GM19452 (cell line): ENCODE measurements around the gene GPRC5A.

Experiments
- ATAC-seq: cut with Tn5 transposase; IDR thresholded peaks from one replicate; pipeline ENCODE4 v1.9.1; 2021; ENCODE audit not compliant: unreplicated experiment

Gene GPRC5A

DNA sequence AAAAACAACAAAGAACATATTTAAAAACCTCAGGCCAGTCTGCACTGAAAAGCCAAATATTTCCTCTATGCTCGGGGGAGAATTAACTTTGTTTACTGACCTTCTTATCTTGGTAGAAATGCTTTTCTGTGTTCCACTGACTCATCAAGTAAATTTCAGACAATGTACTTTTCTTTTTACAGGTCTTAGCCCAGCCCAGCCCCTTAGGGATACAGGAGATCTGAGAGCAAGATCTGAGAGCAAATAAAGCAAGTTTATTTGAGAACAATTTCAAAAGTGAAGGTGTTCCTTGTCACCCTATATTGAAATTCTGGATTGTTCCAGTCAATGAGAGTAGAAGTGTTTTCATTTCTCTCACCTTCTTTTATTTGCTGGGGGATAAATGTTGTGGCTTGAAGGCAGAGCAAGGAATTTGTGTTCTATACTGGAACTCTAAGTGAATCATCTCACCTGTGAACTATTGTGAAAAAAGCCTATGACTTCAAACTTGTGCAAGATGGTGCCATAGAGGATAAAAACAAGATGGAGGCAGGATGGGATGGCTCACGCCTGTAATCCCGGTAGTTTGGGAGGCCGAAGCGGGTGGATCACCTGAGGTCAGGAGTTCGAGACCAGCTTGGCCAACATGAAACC lies 7.9 kb upstream of the GPRC5A start:
- no peak for ATAC-seq

DNA sequence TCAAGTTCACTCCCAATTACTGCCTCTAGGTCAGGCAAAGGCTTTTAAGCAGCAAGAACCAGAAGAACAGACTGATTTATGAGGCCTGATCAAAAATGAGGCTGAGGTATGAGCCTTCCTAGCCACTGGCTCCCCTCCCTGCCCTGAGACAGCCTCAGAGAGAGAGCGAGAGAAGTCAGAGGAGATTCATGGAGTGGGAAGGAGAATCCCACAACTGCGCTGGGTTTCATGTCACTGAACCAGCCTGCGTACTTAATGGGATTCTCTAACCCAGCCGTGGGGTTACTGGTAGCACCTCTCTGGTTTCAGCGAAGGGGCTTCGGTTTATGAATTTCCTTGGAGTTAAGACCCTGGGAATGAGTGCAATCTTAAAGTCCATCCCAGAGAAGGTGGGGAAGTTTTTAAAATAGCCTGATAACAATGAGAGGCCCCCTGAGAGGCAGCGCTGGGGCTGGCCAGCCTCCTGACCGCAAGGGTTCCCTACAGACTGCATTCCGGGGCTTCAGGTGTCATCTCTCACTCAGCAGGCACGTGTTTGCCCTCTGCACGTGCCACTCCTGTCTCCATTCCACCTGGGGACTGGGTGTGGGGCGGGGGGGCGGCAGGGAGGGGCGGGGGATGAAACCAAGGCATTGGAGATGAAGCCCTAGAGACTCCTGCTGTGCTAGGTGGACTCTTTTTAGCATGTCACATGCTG lies 6.1 kb upstream of the GPRC5A start:
- no peak for ATAC-seq

DNA sequence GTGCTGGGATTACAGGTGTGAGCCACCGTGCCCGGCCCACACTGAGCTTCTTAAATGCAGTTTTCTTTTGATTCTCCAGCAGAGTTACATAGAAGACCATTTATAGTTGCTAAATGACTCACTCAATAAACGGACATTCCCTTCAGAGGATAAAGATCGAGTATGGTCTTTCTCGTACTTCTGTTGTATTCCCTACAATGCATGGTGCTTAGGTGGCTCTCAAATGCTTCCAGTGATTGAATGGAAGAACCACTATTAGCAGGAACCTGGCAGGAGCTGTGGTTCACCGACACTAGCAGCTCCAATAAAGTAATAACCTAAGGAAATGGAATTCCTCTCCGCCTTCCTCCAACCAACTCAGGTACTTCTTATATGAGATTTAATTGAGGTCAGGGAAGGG lies 3.9 kb upstream of the GPRC5A start:
- no peak for ATAC-seq

DNA sequence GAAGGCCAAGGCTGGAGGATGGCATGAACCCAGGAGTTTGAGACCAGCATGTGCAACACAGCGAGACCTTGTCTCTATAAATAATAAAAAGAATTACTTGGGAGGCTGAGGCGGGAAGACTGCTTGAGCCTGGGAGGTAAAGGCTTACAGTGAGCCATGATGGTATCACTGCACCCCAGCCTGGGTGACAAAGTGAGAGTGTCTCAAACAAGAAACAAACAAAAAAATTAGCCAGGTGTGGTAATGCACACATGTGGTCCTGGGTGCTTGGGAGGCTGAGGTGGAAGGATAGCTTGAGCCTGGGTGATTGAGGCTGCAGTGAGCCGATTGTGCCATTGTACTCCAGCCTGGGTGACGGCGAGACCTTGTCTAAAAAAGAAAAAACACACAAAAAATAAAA lies 1.7 kb upstream of the GPRC5A start:
- ATAC-seq = no peak

DNA sequence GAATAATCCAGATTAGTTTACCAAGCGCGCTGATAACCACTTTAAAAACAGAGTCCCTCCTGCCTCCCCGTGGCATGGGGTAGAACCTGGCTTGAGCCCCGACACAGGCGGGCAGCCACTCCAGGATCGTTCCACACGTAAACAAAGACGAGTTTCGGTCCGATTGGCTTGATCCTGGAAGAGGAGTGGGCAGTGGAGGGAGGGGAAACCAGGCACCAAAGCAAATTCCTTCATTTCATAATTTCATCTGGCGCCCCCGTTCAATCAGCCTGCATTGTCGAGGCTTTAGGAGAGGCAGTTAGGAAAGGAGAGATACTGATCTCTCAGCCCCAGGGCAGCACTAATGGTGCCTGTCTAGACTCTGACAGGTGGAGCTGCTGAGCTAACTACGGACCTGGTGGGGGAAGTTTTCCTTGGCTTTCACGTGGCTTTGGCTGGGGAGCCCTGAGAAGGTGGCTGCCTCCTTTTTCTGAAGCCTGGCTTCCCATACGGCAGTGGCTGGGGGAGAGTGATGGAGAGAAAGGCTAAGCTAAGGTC lies 751 bp upstream of the GPRC5A start:
- no peak for ATAC-seq

DNA sequence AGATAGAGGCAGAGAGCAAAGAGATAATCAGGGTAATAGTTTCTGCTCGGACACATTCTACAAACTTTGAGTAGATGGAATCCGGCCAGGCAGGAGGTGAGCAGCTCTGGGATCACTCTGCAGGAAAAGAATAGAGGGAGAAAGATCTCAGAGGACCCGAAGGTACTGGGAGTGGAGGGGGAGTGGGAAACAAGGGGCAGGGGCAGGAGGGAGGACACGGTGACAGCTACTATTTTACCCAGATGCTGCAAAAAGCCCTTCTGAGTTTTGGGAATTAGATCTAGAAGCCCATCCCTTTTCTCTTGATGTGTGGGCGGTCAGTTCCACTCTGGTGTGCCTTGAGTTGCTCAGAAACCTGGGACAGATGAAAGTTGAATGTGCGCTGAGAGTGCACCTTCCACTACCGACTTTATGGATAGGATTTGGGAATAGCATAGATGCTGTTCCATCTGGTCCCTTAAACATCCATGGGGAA lies 556 bp downstream of the GPRC5A start:
- ATAC-seq = no peak

DNA sequence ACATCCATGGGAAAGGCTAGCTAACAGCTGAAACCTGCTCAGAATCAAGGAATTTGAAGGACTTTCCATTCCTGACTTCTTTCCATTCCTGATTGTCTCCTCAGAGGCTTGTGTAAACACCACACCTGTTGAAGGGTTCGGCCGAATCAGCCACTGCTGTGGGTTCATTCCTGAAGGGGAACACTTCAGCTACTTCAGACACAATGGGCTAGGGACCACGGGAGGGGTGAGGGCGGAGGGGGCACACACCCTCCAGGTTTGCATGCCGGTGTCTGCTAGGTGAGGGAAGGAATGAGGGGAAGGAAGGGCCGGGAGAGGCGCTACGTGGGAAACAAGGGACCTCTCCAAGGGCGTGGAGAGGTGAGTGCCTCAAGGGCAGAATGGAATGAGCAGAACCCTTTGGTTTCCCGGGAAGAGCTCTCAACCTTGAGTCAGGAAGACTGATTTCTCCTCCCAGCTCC lies 1.3 kb downstream of the GPRC5A start:
- no peak for ATAC-seq

DNA sequence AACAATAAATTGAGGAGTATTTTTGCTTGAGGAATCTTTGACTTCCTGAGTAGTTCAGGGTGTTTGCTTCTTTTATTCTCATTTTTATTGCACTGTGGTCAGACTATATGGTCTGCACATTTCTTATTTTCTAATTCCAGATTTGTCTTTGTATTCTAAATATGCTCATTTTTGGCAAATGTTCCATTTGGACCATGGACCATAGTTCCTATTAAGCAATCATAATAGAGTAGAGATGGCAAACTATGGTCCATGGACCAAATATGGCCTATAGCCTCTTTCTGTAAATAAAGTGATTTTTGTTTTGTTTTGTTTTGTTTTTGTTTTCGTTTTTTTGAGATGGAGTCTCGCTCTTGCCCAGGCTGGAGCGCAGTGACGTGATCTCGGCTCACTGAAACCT lies 2.1 kb downstream of the GPRC5A start:
- no peak for ATAC-seq

DNA sequence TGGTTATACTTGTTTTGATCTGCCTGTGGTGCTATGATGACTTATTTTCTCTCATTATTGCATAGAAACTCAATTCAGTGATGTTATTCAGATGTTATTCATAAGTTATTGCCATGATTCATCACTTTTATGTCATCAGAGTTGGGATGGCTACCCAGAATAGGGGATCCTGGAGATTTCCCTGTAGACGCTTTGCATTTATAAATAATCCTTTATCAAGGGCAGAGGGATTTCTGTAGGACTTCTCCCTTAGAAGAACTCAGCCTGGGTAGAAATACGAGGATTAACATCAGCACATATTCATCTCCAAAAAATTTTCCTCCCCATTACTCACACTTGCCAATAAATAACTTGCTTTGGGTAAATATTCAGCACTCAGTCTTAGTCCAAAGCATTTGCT lies 4.9 kb downstream of the GPRC5A start:
- ATAC-seq = no peak

DNA sequence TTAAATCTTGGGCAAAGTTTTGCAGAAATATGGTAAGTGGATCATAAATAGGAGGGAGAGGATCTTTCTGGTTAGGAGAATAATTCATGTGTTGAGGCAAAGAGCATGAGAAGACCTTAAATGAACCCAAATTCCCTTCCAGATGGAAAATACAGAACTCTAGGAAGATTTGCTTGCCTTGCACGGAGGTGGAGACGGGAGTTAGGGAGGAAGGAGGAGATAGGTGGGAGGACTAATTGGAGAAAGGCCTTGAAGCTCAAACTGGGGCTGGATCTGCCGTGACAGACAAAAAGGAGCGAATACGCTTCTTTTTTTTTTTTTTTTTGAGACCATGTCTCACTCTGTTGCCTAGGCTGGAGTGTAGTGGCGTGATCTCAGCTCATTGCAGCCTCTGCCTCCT lies 5.9 kb downstream of the GPRC5A start:
- ATAC-seq = no peak

DNA sequence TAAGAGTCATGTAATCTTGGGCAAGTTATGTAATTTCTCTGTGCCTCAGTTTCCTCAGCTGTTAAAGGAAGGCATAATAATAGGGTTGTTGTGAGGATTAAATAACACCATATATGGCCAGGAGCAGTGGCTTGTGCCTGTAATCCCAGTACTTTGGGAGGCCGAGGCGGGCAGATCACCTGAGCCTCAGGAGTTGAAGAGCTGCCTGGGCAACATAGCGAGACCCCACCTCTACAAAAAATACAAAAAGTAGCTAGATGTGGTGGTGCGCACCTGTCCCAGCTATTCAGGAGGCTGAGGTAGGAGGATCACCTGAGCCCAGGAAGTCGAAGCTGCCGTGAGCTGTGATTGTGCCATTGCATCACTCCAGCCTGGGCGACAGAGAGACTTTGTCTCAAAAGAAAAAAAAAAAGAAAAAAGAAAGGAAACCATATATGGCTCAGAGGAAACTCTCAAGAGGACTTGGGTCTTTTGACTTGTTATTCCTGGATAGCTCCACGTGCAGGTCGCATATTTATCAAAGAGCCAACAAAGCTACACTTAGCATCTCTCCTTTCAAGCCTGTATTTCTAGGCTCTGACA lies 6.9 kb downstream of the GPRC5A start:
- ATAC-seq = no peak

DNA sequence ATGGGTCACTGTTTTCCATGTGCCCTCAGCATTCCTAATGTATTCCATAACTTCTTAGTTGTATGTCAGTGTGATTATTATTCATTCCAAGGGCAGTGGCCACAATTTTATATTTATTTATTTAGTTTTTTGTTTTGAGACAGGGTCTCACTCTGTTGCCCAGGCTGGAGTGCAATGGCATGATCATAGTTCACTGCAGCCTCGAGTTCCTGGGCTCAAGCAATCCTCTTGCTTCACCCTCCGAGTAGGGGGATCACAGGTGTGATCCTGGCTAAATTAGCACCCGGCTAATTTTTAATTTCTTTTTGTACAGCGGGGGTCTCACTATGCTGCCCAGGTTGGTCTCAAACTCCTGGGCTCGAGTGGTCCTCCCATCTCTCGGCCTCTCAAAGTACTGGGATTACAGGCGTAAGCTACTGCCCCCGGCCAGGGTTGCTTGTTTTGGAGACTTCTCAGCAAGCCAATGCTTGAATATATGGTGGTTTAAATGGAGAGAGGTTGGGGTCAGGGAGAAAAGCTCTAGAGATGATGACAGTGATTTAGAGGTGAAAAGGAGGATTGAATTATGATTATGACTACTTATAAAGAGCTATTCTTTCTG lies 7.6 kb downstream of the GPRC5A start:
- ATAC-seq = no peak

DNA sequence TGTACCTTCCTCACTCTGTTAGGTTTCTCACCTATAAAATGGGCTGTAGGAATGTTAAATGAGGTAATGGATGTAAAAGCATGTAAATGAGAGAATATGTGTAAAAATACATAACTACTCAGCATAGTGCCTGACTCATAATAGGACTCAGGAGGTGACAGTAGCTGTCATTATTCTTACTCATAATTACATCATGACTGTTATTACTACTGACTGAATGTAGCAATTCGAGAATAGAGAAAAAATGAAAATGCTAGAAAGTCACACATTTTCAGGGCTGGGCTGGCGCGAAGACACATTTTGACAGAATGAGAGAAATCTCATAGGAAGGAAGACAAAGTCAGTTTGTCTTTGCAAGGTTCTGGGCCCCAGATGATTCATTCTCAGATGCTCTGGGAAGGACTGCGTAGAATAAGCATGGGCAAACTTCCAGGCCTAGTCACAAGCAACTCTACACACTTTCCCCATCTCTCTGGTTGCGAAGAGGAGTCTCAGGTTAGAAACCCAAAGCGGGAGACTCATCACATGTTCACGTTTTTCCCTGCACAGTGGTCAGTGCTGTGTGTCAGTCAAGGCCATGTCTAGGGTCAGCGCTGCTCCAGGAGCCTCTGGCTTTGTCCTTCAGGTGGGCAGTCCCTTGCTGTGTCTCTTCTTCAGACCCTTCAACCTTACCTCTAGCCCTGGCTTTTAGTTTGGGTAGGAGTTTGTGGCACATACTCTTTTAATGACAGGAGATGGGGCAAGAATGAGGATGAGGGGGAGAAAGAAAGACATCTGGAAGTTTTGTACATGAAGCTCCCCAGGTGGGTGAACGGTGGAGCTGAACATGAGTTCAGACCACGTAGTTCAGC lies 8.4 kb downstream of the GPRC5A start:
- ATAC-seq = peak; percentile 87

DNA sequence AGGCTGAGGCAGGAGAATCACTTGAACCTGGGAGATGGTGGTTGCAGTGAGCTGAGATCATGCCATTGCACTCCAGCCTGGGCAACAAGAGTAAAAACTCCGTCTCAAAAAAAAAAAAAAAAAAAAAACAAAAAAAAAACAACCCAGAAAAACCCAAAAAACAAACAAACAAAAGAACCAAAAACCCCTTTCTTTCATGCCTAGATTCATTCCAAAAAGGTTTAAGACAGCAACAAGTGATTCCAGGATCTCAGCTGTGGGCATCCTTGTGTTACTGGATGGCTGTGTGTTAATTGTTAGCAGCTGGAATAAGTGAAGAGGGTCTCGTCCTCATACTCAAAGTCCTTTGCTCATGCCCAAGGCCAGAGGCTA lies 9.4 kb downstream of the GPRC5A start:
- ATAC-seq = no peak

DNA sequence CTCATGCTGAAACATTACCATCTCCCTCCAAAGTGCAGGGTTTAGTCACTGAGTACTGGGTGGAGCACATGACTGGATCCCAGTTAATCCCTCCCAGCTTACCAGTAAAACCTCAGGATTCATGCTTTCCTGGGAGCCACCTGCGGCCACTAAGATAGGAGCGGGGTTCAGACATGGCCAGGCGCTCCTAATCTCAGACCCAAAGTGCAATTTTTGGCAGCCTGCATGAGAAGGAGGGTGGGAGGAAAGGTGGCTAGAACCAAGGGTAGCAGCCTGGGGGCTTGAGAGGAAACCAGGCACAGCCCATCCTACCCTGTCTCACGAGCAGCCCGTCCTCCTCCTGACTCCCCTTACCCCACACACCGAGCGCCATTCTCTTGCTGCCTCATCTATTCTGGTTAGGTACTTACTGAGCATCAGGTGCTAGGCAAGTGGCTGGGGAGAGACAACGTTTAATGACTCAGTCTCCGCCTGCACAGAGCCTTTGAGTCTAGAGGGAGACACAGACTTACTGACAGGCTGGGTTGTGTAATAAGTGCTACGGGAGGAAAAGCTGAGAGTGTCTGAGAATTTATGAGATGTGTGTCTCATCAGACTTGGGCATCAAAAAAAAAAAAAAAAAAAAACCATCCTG lies 9.9 kb downstream of the GPRC5A start:
- ATAC-seq = no peak

DNA sequence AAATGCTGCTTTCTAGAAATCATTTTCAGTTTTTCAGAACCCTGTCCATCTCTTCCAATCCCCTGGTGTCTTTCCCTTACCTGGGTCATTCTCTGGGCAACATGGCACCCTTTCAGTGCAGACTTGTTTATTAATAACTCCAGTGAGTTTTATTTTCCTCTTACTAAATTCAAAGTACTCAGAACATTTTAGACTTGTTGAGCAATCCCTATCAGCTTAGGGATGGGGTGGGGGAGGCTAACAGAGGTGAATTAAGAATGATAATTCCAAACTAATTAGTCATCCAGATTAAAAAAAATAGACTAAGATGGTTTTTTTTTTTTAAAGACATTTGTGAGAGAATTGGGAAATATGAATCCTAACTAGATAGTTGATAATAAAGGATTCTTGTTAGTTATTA lies 10.7 kb downstream of the GPRC5A start:
- ATAC-seq = no peak

DNA sequence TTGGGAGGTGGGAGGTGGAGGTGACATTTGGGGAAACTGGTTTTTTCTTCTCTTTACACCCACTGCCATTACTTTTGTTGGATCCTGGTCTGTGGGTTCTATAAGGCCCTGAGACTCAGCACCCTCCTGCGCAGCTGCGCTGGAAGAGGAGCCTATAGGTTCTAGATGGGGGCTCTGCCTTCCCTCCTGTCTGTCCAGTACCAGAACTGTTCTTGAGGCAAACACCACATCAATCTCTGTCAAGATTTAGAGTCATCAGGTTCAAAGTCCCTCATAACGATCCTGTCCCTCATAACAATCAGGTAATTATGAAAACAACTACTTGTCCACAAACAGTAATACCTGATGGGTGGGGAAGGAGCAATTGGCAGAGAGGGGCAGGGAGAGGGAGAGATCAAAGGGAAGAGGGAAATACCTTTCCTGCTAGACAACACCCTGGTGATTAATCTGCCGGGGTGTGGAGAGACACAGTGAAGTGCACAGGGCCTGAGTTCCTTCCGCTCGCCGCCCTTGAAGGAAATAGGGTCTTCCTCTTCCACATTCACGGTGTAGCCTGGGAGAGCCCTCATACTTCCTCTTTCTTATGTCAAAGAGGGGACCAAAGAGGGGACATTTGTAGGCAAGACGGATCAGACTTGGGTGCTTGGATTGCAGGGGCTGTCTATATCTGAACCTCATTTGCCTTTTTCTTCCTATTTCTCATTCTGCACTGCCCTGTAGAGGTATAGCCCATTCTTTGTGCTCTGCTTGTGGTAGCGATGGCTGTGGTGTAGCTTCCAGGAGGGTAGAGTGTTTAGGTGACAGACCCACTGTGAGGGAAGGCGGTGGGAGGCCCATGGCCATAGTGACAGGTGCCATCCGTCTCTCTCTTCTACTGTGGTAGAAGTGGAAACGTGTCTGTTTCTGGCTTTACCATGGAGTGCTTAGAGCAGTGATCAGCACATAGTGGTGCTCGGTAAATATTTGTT lies 12.6 kb downstream of the GPRC5A start:
- no peak for ATAC-seq

DNA sequence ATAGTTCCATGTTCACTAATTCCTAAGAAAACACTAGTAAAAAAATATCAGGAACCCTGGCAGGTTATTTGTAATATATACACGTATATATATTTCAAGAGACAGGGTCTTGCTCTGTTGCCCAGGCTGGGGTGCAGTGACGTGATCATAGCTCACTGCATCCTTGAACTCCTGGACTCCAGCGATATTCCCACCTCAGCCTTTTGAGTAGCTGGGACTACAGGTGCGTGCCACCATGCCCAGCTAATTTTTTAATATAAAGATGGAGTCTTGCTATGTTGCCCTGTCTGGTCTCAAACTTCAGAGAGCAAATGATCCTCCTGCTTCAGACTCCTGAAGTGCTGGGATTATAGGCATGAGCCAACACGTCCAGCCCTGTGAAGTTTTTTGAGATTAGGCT lies 16.2 kb downstream of the GPRC5A start:
- ATAC-seq = no peak

DNA sequence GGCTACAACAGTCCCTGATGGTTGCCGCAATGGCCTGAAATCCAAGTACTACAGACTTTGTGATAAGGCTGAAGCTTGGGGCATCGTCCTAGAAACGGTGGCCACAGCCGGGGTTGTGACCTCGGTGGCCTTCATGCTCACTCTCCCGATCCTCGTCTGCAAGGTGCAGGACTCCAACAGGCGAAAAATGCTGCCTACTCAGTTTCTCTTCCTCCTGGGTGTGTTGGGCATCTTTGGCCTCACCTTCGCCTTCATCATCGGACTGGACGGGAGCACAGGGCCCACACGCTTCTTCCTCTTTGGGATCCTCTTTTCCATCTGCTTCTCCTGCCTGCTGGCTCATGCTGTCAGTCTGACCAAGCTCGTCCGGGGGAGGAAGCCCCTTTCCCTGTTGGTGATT lies 16.9 kb downstream of the GPRC5A start:
- ATAC-seq = no peak
